EH (cell line): Measurements from ENCODE around the gene CCDC192.
"Not testable (repeated sequence)": the region's sequence is repeated elsewhere in the genome, so short reads cannot be mapped to it uniquely, and the experiment has no call there.

ENCODE experiments used
- DNase-seq: peaks from one replicate; pipeline ENCODE4 v3.0.0-alpha.2; 2015; ENCODE audit warnings: low read depth

Gene CCDC192

GRCh38 chr5:127702926-127703561 lies at the start of gene CCDC192:
CCDC192 (plus strand) TSS chr5:127703391; CDS start chr5:127703446, 55 bp downstream.
- DNase-seq, result no peak

DNA sequence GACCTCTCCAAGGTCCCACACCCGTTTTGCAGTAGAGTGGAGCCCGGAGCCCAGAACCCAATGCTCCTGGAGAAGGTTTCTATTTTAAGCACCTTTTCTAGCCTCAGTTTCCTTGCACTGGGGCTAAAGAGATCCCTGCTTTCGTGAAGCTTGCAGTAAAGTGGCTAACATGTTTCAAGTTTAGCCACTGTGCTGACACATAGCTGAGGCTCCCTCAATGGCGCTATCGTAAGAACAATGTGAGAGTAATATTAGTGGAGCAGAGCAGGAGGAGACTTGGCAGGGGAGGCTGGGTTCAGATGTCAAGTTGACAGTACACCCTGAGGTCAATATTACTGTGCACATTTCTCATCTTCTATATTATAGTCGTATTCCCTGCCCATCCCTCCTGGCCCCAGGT lies 46.4 kb upstream of the CCDC192 start:
- DNase-seq, result no peak

- DNase-seq, result no peak
These were observed 43.0 kb upstream of the CCDC192 start for GRCh38 chr5:127660047-127660733.

DNA sequence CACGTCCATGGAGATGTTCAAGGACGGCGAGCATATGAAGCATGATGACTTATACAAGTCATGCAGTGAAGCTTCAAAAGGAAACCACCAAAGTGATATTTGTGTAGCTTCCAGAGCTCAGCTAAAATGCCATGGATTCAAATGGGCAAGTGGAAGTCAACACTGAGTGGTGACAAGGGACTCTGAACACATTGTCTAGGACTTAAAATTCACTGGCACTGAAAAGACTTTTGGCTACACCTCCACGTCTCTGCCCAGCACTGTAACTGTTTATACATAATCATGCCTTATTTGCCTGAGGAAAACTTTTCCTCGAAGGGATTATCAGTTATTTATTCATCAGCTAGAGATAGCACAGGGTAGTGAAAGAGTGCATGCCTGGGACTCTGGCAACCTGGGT lies 39.1 kb upstream of the CCDC192 start:
- DNase-seq, result no peak

DNA sequence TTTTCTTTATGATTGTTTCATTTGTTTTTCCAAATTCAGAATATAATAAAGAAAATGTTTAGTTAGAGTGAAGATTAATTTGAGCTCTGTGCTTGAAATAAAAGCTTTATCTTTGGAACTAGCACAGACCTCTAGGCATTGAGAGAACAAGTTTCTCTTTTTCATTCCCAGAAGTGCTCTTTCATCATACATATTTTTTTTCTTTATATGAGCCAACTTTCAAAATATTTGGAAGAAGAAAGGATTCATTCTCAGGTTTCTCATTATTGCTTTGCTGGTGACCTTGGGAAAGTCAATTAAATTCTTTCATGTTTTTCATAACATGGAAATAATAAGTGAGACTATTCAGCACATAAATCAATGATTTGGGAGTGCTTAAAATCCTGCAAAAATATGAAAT lies 37.5 kb upstream of the CCDC192 start:
- no peak for DNase-seq

DNA sequence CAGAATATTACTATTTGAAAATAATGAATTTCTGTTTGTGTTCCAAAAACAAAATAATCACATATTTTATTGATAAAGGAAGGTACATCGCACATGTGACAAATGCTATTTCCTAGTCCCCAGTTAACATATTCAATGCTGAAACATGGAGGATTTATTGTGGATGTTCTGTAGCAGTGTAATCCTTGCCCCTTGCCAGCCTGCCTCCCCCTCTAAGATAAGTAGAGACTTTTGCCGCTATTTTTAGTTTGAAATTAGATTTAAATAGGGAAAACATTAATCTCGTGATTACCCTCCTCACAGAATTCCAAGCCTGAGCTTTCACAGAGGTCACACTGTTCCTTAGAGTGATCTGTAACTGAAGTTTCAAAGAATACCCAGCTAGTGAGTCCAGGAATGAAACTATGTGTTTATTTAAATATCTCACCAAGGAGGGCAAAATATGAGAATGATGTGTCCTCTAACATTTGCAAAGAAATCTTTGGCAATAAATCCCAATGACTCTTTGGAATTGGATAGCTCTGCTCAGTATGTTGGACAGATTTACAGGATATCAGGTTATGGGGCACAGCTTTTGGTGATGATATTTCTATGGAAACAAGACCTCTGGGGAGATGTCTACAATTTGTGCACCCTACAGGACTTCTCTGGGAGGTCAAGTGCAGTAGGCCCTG lies 37.0 kb upstream of the CCDC192 start:
- DNase-seq, result peak; percentile 40

GRCh38 chr5:127667926-127668325 lies 35.3 kb upstream of the CCDC192 start:
- DNase-seq, result no peak

GRCh38 chr5:127671218-127671617 lies 32.0 kb upstream of the CCDC192 start:
- DNase-seq, result peak; percentile 23

- peak; percentile 62 for DNase-seq
These were observed 29.9 kb upstream of the CCDC192 start for GRCh38 chr5:127673117-127673800.

- not testable (repeated sequence) for DNase-seq
These were observed 26.2 kb upstream of the CCDC192 start for GRCh38 chr5:127676951-127677350.

- DNase-seq, result not testable (repeated sequence)
These were observed 23.4 kb upstream of the CCDC192 start for GRCh38 chr5:127679691-127680330.

DNA sequence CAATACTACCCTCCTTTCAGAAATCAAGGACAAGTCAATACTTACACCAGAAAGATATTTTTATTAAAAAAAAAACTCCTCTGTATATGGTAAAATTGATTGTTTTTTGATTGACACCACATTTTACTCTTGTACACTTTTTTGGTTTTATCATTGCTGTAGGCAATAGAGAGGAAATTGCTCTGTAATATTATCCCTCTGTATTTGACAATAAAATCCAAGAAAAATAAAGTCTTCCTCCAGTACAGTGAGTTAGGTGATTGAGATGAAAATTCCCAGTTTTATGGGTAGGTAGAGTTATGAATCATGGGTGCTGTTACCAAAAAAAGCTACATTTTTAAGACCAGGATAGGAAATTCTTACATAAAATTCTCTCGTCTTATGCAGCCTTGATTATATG lies 22.6 kb upstream of the CCDC192 start:
- no peak for DNase-seq

DNA sequence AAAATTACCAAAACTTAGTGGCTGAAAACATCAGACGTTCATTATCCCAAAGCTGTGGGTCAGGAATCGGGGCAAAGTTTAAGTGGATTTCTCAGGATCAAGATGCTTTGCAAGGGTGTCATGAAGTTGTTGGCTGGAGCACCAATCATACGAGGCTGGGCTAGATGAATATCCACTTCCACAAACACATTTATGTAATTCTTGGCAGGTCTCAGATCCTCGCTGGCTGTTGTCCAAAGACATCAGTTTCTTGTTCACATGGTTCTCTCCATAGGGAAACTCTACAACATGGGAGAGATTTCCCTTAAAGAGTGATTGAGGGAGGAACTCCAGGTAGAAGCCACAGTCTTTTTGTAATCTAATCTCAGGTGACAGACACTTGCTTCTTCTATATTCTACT lies 20.2 kb upstream of the CCDC192 start:
- peak; percentile 26 for DNase-seq

DNA sequence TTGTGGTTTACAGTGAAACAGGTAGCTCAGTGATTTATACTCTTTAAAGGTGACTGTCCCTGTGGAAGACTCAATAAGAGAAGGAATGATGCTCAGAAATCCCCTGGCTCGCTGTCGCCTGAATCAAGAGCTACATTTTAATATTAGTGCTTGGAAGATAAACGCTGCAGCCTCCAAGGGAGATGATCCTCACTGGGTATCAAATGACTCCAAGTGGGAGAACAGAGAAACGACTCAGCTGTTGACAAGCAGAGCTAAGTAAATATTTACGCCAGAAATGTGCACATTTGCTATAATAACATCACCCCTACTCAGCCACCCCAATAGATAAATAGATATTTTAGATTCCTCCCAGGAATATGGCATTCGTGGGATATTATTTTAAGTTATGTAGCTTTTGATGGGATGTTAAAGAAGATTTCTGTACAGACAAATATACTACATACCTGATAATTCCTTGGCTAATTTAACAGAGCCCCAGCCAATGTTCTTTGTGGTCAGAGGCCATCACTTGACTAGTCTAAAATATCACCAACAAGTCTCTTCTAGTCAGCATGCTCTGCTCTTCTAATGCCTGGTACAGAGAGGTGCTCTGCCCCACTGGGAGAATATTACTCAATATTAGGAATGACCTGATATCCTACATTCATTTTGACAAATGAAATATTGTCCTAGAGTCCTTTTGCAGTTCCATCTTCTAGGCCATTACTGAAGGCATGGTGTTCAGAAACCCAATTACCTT lies 18.3 kb upstream of the CCDC192 start:
- no peak for DNase-seq

GRCh38 chr5:127685662-127686061 lies 17.5 kb upstream of the CCDC192 start:
- no peak for DNase-seq

DNA sequence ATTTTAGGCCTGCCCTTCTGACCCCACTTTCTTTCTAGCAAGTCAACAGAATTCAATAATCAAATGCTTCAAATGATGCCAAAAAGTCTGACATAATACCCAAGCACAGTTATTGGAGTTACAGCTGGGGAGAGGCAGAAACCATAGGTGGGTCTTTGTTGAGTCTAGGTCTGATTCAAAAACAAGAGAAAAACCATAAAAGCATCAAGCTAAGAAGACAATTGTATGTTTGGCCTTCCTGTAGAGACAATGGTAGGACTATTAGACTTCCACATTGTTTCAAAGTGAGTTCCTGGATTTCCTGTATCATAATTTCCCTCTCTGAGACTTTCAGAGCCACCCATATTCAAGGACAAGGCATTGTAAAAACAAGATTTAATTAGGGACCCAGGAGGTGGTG lies 16.8 kb upstream of the CCDC192 start:
- no peak for DNase-seq

DNA sequence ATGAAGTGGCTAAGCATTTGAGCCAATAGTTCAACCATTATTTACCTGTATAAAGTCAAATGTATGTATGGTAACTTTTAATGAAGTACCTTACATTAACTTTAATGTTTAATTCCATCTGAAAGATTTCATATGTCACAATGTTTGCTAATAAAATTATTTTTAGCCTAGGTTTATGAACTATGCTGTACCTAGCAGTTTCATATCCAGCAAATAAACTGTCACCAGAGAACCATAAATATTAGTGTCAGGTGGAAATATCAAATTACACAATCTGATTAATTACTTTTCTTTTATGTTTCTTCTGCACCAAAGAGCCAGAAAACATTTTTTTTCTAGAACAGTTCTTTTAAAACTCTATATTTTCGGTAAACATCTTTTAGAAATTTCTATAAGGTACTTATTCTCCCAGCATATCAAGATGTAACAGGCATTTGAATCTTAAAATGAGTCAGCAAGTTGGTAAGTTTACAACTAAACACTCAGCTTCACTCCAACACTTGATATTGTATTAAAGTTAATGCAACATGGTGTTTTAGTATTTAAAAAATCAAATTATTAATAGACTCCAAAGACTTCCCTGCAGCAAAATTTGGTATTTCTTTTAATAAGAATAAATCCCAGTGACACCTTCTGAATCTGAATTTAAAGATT lies 8.5 kb upstream of the CCDC192 start:
- DNase-seq, result no peak

DNA sequence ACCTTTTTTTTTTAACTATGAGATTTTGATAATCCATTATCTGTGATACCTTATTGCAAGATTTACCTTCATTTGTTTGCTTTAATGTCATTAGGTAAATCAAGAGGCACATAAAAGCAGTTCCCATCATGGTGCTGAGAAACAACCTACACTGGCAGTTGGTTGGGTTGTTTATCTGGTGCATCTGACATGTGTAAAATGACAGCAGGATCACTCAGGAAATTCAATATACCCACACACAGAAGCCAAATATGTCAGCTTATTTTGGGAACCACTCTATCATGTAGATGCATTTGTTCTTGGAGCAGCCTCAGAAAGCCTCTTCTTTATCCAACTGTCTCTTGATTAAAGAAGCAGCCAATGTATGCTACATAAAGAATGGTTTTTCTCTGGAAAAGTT lies 7.8 kb upstream of the CCDC192 start:
- DNase-seq, result no peak

DNA sequence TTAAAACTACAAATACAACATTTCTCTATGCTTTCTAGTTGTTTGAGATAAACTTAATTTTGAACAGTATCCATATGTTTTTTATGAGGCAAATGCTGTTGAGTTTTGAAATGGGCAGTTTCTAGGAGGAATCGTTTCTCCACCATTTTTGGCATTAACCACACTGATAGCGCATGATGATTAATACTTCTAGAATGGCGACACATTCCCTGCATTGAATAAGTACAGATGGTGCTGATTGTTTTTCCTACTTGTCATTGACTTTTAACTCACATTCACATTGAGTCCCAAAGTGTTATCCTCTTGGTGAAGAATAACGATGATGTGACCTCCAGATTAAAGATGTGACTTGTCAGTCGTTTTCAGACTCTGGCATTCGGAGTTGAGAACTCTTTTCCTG lies 6.5 kb upstream of the CCDC192 start:
- DNase-seq, result peak; percentile 84

GRCh38 chr5:127697894-127698600 lies 5.1 kb upstream of the CCDC192 start:
- peak; percentile 77 for DNase-seq
